ENCODE results near the gene LIAS.

DNA sequence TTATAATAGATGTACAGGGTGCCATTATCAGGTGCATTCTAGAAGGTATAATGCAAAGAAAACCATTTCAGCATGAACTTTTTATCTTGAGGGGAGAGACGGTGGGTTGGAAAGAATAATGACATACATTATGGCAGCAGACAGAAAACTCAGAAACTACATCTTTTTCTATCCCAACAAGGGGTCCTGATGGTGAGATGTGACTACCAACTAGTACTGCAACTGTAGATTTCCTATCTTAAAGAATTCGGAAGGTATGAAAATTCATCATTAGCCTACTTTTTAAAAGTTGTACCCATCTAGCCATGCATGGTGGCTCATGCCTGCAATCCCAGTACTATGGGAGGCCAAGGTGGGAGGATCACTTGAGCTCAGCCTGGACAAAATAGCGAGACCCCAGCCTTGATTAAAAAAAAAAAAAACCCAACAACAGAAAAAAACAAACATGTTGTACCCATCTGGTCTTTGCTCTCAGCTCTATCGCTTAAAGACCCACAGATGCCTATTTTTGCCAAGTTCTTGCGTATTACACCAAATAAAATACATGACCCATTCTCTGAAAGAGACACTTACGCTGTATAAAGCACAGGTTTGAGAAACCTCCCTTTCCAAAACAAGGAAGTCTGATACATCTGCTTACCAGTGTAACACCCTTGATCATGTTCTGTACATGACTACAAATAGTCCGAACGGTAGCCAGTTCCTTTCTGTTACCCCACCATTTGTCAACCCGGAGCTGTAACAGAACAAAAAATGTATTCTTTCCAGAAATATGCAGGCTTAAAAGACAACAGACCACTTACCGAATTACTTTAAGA lies 1.7 kb upstream of the LIAS start:
- TF ChIP-seq, protein P1, sequence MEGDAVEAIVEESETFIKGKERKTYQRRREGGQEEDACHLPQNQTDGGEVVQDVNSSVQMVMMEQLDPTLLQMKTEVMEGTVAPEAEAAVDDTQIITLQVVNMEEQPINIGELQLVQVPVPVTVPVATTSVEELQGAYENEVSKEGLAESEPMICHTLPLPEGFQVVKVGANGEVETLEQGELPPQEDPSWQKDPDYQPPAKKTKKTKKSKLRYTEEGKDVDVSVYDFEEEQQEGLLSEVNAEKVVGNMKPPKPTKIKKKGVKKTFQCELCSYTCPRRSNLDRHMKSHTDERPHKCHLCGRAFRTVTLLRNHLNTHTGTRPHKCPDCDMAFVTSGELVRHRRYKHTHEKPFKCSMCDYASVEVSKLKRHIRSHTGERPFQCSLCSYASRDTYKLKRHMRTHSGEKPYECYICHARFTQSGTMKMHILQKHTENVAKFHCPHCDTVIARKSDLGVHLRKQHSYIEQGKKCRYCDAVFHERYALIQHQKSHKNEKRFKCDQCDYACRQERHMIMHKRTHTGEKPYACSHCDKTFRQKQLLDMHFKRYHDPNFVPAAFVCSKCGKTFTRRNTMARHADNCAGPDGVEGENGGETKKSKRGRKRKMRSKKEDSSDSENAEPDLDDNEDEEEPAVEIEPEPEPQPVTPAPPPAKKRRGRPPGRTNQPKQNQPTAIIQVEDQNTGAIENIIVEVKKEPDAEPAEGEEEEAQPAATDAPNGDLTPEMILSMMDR (tag by site-specific recombination; IDR thresholded peaks at IDR 0.05), result no peak
- TF ChIP-seq, protein P2, sequence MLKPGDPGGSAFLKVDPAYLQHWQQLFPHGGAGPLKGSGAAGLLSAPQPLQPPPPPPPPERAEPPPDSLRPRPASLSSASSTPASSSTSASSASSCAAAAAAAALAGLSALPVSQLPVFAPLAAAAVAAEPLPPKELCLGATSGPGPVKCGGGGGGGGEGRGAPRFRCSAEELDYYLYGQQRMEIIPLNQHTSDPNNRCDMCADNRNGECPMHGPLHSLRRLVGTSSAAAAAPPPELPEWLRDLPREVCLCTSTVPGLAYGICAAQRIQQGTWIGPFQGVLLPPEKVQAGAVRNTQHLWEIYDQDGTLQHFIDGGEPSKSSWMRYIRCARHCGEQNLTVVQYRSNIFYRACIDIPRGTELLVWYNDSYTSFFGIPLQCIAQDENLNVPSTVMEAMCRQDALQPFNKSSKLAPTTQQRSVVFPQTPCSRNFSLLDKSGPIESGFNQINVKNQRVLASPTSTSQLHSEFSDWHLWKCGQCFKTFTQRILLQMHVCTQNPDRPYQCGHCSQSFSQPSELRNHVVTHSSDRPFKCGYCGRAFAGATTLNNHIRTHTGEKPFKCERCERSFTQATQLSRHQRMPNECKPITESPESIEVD (tag by site-specific recombination; IDR thresholded peaks at IDR 0.05), result no peak
